Osteoblast (primary cell): Measurements from ENCODE around the gene AXIN1. TPM values are rescaled to one million over a fixed set of nuclear protein-coding genes. Genes with fewer than 3 reads are reported as not detected.
A peak's percentile ranks its signal among the peaks of the same experiment; 100 is the strongest.

ENCODE experiments used
- DNase-seq: peaks from one replicate; pipeline ENCODE4 v3.0.0; 2011; ENCODE audit warnings: low spot score, mixed read lengths; ENCODE audit not compliant: insufficient read length; ENCODE audit errors: missing footprints
- H2AFZ ChIP-seq: 2 replicates; pipeline ENCODE4 v1.6.0; 2011; ENCODE audit warnings: mild to moderate bottlenecking, low read length
- H3K27ac ChIP-seq: 2 replicates; pipeline ENCODE4 v1.5.1; 2011; ENCODE audit warnings: mild to moderate bottlenecking, low read depth, low read length, moderate library complexity
- H3K27me3 ChIP-seq: 2 replicates; pipeline ENCODE4 v1.6.0; 2012; ENCODE audit warnings: mild to moderate bottlenecking, control low read depth, inconsistent platforms, low read length, moderate library complexity; ENCODE audit not compliant: insufficient read depth
- H3K36me3 ChIP-seq: 2 replicates; pipeline ENCODE4 v1.5.1; 2011; ENCODE audit warnings: mild to moderate bottlenecking, low read length, control low read depth, moderate library complexity; ENCODE audit not compliant: insufficient read depth
- H3K4me1 ChIP-seq: 2 replicates; pipeline ENCODE4 v1.5.1; 2011; ENCODE audit warnings: mild to moderate bottlenecking, low read length, control low read depth, moderate library complexity; ENCODE audit not compliant: insufficient read depth
- H3K4me2 ChIP-seq: 2 replicates; pipeline ENCODE4 v1.6.0; 2011; ENCODE audit warnings: mild to moderate bottlenecking, low read length; ENCODE audit not compliant: insufficient read depth
- H3K4me3 ChIP-seq: fragments of 200-600 bp; sonication (generic); 3 replicates; pipeline ENCODE4 v1.5.1; 2012; ENCODE audit warnings: mild to moderate bottlenecking, low read length, inconsistent platforms; ENCODE audit not compliant: insufficient read depth
- H3K79me2 ChIP-seq: 2 replicates; pipeline ENCODE4 v1.6.0; 2012; ENCODE audit warnings: mild to moderate bottlenecking, low read length, control low read depth, inconsistent platforms; ENCODE audit not compliant: insufficient read depth
- H3K9me3 ChIP-seq: 2 replicates; pipeline ENCODE4 v1.5.1; 2011; ENCODE audit warnings: low read depth, low read length, control low read depth
- H4K20me1 ChIP-seq: 2 replicates; pipeline ENCODE4 v1.6.0; 2012; ENCODE audit warnings: mild to moderate bottlenecking, low read length, control low read depth; ENCODE audit not compliant: insufficient read depth
- CTCF ChIP-seq: IDR thresholded peaks from 2 replicates; pipeline ENCODE4 v1.5.1; 2011; ENCODE audit warnings: mild to moderate bottlenecking, low read depth, low read length, moderate library complexity; ENCODE audit errors: extremely low read depth
- total RNA-seq: library from RNA; depleted of rRNA; stranded (reverse); fragments of >200 nt; gene quantifications from 2 replicates; pipeline ENCODE4 v1.2.3, GENCODE V29; 2012

AXIN1 gene
- total RNA-seq, 1 donor = 21.7 TPM

GRCh38 chr16:330741-331140 is 21.8 kb downstream of the AXIN1 start:
- no peak for DNase-seq
- Histone ChIP-seq H3K9me3 (no peaks in the 10 kb centered on the region), H3K4me2 (no peak overlapping the region), H3K27me3 (no peaks in the 10 kb centered on the region), H4K20me1 (peaks cover 49% of the 10 kb centered on the region), H3K4me3 (no peak overlapping the region), H2AFZ (no peak overlapping the region), H3K4me1 (peaks cover 13% of the 10 kb centered on the region), H3K27ac (no peak overlapping the region), H3K36me3 (no peaks in the 10 kb centered on the region), H3K79me2 (peaks cover 71% of the 10 kb centered on the region)
- no peak for TF ChIP-seq CTCF

- Histone ChIP-seq H3K36me3 (no peaks in the 10 kb centered on the region), H2AFZ (no peak overlapping the region), H3K9me3 (no peaks in the 10 kb centered on the region), H3K4me1 (peaks cover 13% of the 10 kb centered on the region), H4K20me1 (peaks cover 59% of the 10 kb centered on the region), H3K27me3 (no peaks in the 10 kb centered on the region), H3K79me2 (peaks cover 65% of the 10 kb centered on the region), H3K4me3 (no peak overlapping the region), H3K4me2 (no peak overlapping the region), H3K27ac (no peak overlapping the region)
- peak; percentile 46 for DNase-seq
- no peak for TF ChIP-seq CTCF
Measured at GRCh38 chr16:325375-326145, 27.0 kb downstream of the AXIN1 start.

- DNase-seq = peak; percentile 72
- no peak overlapping the region for H3K27ac ChIP-seq
- no peak overlapping the region for H3K4me3 ChIP-seq
- H3K4me1 ChIP-seq = peaks cover 13% of the 10 kb centered on the region
- no peak overlapping the region for H3K4me2 ChIP-seq
- no peaks in the 10 kb centered on the region for H3K27me3 ChIP-seq
- H2AFZ ChIP-seq = no peak overlapping the region
- TF ChIP-seq CTCF = no peak
- no peaks in the 10 kb centered on the region for H3K36me3 ChIP-seq
- peaks cover 52% of the 10 kb centered on the region for H4K20me1 ChIP-seq
- no peaks in the 10 kb centered on the region for H3K9me3 ChIP-seq
- H3K79me2 ChIP-seq = peaks cover 64% of the 10 kb centered on the region
Measured at GRCh38 chr16:324451-325334, 27.8 kb downstream of the AXIN1 start.

GRCh38 chr16:324201-324450 is 28.4 kb downstream of the AXIN1 start:
- no peaks in the 10 kb centered on the region for H3K9me3 ChIP-seq
- H3K4me1 ChIP-seq = peaks cover 13% of the 10 kb centered on the region
- H3K27me3 ChIP-seq = no peaks in the 10 kb centered on the region
- no peak overlapping the region for H2AFZ ChIP-seq
- no peaks in the 10 kb centered on the region for H3K36me3 ChIP-seq
- H3K4me2 ChIP-seq = no peak overlapping the region
- no peak overlapping the region for H3K27ac ChIP-seq
- TF ChIP-seq CTCF = no peak
- peaks cover 56% of the 10 kb centered on the region for H4K20me1 ChIP-seq
- peaks cover 70% of the 10 kb centered on the region for H3K79me2 ChIP-seq
- no peak overlapping the region for H3K4me3 ChIP-seq
- DNase-seq = no peak
